HG03103 (cell line): ENCODE data around the gene ABCG8.
A peak's percentile ranks its signal among the peaks of the same experiment; 100 is the strongest.

Source experiments
- ATAC-seq: cut with Tn5 transposase; IDR thresholded peaks from one replicate; pipeline ENCODE4 v1.9.1; 2021; ENCODE audit warnings: low read depth; ENCODE audit not compliant: unreplicated experiment

ABCG8 gene

DNA sequence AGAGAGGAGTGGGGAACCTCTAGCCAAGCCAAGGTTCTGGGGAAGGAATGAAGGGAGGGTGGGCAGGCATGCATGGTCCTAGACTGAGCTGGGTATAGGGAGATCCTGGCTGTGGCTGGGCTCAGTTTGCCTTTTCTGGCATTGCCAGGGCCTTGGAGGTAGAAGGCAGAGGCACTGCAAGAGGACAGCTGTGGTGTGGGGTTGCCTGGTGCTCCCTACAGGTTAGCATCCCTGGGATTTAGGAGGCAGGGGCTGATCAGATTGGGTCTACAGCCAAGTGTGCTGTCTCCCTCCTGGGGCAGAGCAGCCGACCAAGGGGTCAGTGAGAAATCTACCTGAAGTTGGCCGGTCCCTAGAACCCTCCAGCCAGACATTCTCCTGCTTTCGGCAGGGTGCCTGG, 15.9 kb downstream of the ABCG8 start:
- no peak for ATAC-seq

DNA sequence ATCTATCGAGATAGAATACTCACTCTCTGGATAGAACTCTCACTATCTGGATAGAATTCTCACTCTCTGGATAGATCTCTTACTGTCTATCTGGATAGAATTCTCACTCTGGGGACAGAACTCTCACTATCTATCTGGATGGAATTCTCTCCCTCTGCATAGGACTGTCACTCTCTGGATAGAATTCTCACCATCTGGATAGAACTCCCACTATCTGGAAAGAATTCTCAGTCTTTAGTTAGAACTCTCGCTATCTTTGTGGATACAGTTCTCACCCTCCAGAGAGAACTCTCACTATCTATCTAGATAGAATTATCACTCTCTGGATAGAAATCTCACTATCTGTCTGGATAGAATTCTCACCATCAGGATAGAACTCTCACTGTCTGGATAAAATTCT, 16.5 kb downstream of the ABCG8 start:
- no peak for ATAC-seq

DNA sequence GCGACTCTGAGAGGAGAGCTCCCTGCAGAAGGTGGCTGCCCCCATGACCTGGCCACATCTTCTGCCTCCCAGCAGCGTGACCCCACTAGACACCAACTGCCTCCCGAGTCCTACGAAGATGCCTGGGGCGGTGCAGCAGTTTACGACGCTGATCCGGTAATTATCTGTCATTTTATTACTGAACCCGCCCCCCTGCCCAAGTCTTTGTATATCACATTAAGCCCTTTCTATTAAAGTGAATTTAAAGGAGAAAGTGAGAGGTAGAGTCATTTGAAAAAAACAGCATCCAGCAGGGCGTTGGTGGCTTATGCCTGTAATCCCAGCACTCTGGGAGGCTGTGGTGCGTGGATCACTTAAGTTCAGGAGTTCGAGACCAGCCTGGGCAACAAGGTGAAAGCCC, 33.4 kb downstream of the ABCG8 start:
- ATAC-seq, result no peak

DNA sequence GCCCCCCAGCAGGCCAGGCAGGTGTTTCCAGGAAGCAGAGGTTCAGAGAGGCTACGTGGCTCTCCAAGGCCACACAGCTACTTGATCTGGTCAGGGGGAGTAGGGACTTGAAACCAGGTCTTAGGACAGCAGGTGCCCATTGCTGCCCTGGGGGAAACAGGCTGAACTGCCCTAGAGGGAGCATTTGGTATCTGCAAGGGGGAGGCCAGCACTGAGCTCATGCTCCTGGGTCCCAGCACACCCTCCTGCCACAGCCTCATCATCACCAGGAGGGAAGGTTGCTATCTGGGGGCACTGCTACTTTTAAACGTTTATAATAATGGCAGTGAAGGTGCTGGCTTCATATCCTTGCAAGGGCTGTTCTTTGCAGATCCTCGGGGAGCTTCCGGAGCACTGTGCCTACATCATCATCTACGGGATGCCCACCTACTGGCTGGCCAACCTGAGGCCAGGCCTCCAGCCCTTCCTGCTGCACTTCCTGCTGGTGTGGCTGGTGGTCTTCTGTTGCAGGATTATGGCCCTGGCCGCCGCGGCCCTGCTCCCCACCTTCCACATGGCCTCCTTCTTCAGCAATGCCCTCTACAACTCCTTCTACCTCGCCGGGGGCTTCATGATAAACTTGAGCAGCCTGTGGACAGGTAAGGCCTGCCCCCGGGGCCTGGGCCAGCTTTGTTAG, 36.1 kb downstream of the ABCG8 start:
- no peak for ATAC-seq

DNA sequence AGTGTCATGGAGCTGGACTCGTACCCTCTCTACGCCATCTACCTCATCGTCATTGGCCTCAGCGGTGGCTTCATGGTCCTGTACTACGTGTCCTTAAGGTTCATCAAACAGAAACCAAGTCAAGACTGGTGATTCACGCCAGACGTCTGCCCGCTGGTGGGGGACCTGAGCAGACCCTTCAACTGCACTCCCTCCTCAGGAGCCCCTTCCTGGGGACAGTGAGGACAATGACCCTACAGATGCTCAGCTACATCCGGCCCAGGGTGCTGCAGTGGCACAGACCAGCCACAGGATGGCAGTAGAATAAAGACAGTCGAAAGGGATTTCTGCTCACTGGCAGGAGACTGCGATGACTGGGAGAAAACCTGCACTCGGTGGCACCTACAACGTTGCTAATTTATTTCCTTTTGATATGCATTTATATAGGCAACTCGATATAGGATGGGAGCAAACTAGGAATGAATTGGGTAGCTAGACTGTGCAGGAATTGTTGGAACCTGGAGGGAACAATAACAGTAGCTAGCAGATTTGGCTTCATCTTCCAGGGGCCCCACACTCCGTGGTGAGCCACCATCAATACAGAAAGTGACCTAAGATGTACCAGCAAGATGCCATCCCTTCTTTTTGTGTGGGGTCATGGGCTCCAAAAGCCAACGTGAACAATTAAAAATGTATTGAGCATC, 39.2 kb downstream of the ABCG8 start:
- ATAC-seq, result peak; percentile 68

DNA sequence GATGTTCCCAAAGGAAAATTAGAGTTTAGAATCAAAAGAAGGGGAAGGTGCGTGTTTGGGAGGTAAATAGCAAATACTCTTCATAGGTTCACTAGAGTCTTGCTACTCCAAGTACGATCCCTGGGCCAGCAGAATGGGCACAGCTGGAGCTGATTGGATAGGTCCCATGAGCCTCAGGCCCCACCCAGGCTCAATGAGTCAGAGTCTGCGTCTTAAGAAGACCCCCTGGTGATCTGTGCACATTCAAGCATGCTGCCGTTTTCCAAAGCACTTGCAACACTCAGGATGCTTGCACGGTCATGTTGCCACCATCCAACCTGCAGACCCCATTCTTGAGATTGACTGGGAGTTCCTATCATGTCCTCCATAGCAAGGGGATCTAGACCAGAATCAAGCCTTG, 40.5 kb downstream of the ABCG8 start:
- ATAC-seq, result no peak

DNA sequence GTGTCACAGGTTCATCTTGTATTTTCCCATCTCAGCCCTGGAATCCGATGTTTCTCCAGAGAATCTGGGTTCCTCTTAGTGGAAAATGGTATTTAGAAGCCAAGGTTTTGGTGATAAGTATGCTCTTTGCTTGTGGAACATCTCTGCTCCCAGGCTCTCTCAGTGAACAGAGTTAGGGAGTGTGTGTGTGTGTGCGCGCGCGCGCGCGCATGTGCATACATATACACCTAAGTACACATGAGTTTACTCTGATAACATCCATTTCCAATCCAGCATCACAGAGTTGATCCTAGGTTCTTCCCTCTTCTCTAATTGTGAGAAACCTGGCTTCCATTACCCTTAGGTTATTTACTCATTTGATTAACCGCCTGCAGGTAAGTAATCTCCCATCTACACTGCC, 41.7 kb downstream of the ABCG8 start:
- ATAC-seq, result no peak

DNA sequence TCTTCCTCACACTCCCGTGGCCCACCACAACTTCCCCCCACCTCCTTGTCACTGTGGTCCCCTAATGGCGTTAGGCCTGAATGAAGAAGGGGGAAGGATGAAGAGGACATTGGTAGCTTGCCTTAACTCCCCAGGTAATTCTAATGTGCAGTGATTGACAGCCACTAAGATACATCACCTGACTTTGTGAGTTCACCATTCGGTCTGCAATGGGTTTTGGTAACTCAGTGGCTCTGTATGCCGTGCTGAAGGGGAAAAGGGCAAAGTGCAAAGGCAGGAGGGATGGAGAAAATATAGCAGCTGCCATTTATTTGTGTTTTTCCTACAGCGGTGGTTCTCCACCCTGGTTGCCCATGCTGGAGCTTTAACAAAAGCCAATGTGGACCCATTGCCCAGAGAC, 42.2 kb downstream of the ABCG8 start:
- ATAC-seq, result no peak

DNA sequence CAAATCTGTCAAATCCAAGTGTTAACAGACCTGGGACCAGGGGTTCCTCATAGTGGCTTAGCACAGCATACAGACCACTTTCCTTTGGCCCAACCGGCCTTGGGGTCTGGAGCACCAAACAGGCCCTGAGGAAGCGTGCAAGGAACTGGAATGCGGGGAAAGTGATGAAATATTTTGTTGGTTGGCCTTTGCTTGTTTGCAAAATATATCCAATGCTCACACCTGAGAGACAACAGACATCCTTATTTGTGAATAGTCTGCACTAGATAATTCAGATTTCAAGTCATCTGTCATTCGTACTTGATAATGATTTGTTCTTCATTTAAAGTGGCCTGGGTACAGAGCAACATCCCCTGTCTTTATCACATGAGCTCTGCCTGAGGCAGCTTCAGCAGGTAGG, 43.5 kb downstream of the ABCG8 start:
- no peak for ATAC-seq

DNA sequence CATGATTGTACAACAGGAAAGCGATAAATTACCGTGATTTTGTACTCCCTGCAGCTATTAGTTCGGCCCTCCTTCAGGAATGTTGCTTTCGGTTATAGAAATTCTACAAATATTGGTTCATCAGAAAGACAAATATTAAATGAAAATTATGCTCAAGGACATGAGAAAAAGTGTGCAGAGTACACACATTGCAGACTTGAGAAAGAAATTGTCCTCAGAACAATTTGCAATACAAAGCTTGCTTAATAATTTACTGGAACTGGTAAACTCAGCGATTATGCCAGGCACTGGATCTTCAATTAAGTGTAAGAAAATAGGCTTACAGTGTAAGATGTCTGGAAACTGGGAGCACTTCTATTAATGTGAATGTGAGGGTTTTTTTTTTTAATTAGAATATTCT, 45.9 kb downstream of the ABCG8 start:
- no peak for ATAC-seq

DNA sequence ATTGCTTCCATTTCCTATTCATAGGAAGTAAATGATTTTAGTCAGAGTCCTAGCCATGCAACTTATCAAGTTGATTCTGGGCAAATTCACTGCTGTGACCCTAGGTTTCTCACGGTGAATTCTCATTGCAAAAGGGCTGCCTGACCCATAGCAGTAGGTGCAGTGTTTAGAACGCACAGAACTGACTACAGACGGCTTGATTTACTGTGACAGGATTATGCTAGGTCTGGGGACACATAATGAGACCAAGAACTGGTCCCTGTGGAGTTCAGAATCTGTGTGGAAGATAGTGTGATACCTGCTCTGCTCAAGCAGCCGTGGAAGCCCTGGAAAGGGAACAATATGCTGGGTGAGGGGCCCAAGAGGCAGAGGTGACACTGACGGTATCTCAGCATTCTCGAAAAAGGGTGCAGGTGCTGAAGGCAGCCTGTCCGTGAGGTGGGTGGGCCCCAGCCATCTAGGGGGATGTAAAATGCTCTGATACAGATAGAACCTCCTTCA, 46.4 kb downstream of the ABCG8 start:
- ATAC-seq, result no peak

DNA sequence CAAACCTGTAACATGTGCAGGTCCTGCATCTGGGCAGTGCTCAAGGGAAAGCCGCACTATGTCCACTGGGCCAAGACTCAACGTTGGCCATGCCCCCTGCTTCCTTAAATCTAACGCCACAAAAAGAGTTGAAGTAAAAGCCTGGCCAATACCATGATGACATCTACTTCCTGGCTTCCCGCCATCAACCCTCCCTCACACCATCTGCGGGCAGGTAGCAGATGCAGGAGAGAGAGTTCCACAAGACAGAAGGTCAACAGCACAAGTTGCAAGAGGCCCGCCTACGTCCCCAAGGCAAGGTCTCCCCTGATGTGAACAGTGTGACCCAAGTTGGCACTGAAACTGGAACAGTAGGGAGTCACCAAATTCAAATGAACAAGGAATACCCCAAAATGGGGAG, 48.4 kb downstream of the ABCG8 start:
- no peak for ATAC-seq

DNA sequence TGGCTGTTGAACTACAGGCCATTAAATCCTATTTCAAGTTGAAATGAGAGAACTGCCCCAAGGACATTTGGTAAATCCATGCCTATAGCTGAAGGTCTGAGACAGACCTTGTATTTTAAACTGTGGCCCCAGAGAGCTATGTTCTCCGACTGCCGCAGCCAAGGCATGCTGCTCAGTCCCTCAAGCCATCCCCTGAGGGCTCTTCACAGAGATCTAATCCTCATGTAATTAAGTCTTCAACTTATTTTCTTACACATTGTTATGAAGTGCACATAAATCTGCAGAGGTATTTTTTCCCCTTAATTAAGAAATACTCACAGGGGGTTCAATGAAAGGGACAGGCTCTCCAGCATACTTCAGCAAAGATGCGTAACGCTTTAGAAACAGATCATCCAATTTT, 50.6 kb downstream of the ABCG8 start:
- ATAC-seq, result no peak

DNA sequence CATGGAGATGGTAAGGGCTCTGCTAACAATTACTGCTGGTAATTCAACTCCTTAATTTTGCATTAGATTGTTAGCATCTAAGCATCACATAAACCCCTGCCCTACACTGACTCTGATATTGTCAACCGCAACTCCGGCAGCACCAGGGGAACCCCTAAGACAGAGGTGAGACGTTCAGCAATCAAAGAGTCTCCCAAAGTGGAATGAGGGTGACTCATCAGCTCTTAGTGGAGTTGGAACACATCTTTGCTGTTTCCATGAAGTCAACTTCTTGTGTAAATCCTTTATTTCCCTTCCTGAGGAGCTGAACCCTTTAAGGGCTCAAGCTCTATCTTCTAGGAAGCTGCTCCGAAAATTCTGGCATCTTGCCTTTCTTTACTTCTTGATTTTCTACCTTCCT, 52.1 kb downstream of the ABCG8 start:
- ATAC-seq, result no peak

DNA sequence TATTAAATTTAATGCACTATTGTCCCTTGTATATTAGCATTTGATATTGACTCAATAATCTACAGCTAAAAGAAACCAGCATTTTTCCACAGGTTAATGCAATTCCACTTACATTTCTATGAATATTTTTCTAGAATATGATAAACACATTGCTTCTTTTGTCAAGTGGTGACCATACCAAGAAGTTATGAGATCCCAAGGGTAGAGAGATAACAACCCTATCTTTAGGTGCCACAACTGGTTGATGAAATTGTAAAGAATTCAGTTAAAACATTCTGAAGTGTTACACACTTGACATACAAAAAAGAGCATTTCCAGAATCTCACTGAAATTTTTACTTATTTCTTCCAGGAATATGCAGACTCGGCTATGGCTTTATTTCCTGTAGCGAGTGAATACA, 56.0 kb downstream of the ABCG8 start:
- no peak for ATAC-seq

DNA sequence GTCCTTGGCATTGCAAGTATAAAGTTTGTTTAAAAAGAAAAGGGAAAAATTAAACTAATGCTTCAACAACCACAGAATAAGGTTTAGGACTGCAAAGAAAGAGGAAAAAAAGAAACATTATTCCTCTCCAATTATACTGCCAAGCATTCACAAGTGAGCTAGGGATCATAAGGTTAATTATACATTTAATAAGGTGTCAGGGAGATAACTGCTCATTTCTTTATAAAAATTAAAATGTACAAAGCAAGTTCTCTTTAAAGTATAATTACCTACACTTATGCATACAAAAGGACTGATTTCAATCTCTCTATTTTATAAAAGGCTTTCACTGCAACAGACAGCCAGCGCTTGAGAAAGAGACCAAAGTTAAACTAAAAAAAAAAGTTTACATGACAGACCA, 58.1 kb downstream of the ABCG8 start:
- no peak for ATAC-seq

DNA sequence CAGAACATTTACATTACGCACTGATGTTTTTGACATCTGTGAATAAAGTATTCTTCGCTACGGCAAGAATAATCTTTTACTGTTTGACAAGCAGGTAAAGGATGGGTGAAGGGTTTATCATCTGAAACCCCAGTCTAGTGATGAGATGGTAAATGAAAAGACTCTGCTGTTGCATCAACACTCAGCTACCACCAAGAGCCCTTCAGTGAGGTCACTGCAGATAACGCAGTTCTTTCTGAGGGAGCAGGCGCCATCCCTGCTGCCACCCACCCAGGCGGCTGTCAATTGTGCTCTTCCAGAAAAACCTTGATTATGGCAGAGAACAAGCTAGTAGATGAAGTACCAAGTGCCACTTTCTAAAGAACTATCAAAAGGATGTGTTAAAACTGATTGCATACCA, 58.7 kb downstream of the ABCG8 start:
- no peak for ATAC-seq

DNA sequence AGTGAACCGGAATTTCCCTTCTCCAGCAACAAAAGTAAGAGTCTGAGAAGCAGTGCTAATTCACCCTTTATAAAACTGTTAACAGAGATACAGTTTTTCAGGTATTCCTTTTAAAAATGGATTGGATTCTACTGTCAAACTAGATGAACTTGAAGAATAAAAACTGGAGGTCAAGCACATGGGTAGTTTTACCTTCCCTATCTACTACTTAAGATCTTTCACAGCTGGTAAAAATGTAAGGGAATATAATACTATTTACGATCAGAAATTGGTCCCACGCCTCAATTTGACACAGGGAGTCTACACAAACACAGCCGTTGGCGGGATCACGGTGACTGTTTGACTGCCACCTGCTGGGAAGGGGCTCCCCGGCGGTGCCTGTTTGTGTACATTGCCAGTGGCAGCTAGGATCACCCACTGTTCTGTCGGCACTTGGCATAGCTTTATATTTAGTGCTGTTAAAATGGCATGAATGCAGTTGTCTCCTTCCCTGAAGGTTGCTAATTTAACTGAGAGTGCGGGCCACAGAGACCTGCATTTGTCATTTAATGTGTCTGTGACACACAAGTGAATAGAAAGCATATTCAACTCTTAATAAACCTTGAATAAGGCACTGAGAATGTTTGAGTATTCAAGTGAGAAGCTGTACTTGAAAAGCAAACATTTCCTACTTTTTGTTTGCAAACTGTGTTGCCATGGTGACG, 59.5 kb downstream of the ABCG8 start:
- no peak for ATAC-seq

DNA sequence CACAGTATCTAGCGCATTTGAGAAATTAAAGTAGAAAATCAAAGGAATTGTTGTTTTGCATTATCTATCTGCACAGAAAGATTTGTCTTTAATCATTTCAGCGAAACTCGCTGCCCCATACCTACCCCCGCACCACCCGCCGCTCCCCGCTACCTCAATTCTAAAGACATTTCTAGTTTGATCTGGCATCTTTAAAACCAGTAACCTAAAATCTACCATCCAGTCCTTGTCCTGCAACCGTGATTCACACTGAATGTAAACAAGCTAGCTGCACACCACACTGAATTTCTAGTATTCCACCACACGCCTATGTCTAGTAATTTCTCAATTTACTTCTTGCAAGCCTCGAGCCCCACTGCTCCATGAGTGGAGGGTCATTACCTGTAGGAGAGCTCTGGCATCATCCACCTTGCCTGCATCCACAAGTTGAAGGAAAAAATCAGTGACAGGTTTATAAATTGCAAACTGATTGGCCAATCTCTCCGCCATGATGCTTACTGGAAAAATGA, 60.1 kb downstream of the ABCG8 start:
- ATAC-seq, result no peak

DNA sequence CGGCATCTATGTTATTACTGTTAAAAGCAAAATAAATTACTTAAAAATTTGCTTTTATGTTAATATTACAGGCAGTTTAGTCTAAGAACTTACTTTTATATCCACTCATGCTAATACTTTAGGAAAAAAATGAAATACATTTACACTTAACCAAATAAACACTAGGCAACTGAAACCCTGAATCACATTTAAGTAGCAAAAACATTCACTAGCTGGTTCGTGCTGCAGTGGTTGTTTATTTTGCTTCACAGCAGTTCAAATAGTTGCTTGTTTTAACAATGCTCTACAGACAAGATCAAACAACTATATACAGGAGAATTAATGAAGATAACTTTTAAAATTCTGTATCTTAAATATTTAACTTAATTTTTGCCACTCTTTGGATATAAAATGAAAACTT, 60.8 kb downstream of the ABCG8 start:
- ATAC-seq, result no peak

DNA sequence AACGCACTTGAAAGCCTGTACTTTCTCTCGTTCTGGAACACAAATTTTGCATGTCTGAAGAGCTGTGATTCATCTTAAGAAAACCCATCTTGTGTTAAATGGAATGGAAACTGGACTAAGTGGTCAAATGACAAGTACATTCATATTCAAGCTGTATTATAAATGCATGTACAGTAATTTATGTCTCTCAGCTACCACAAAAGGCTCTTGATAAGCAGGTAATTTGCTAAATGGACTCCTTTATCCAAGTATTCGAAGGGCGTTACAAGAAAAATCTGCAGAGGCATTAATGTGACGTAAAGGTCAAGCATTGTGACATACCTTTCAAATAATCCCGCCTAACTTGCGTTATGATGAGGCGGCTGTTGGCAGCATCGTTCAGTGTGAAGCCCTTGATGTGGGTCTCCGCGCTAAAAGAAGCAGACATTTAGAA, 66.6 kb downstream of the ABCG8 start:
- no peak for ATAC-seq

DNA sequence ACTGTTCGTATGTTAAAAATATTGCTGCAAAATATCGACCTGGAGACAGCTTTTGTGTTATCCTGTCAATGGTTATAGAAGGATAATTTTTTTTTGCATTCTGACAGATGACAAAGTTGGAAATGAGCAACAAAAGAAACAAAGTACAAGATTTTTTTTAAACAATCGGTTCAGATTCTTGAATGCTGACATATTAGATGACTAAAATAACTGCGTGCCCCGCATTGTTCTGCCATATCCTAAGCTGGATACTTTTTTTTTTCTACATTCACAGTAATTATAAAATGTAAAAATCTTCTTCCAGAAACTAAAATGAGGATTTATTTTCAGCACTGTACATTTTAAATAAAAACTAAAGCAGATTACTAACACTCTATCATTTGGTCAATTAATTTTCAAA, 67.1 kb downstream of the ABCG8 start:
- ATAC-seq, result no peak
